SK-N-SH (cell line): Measurements from ENCODE around the gene TSPAN13. TPM values are rescaled to one million over a fixed set of nuclear protein-coding genes. Genes with fewer than 3 reads are reported as not detected.

Experiments used
- CTCF ChIA-PET: fragments of 300-600, 350-600 bp; formaldehyde crosslinking; extraction: SDS; loops from one replicate; lab custom pipeline; 2021; lab: Yijun Ruan, JAX
- POLR2A ChIA-PET: fragments of 350-600 bp; sonication (Branson Sonifier 250); formaldehyde crosslinking; extraction: SDS; loops from one replicate; lab custom pipeline; 2020; ENCODE audit warnings: antibody characterized with exemption, inconsistent platforms; lab: Yijun Ruan, JAX
- DNase-seq: peaks from one replicate; pipeline ENCODE4 v3.0.0; 2012
- H2AFZ ChIP-seq: fragments of 200-600 bp; sonication (generic); 2 replicates; pipeline ENCODE4 v1.8.1; 2016; ENCODE audit warnings: antibody characterized with exemption, mild to moderate bottlenecking, low read depth
- H3F3A ChIP-seq: fragments of 200-600 bp; sonication (generic); replicated peaks from 2 replicates; pipeline ENCODE3; 2016; ENCODE audit warnings: antibody characterized with exemption, mild to moderate bottlenecking; ENCODE audit not compliant: insufficient read depth
- H3K27ac ChIP-seq, 2 experiments: fragments of 200-500 bp in 1 of 2; fragments of 200-600 bp in 1 of 2; sonication (Bioruptor generic) in 1 of 2; sonication (generic), shearing (Covaris generic) in 1 of 2; 2 replicates each; pipeline versions ENCODE4 v1.5.1 to v1.6.1; 2014 to 2016; ENCODE audit warnings: low read depth in 2 of 2, inconsistent platforms in 1 of 2, low read length in 1 of 2, mild to moderate bottlenecking in 1 of 2, mixed read lengths in 1 of 2
- H3K27me3 ChIP-seq: fragments of 200-600 bp; sonication (generic), shearing (Covaris generic); 2 replicates; pipeline ENCODE4 v1.6.1; 2016; ENCODE audit warnings: mixed run types; ENCODE audit not compliant: insufficient read depth
- H3K36me3 ChIP-seq, 2 experiments: fragments of 200-500 bp in 1 of 2; fragments of 200-600 bp in 1 of 2; sonication (Bioruptor generic) in 1 of 2; sonication (generic) in 1 of 2; replicated peaks in 1 of 2; 2 replicates each; pipeline versions ENCODE3 to v1.5.1; 2014 to 2016; ENCODE audit warnings: low read length in 1 of 2, mild to moderate bottlenecking in 1 of 2; ENCODE audit not compliant: insufficient read depth in 2 of 2, control insufficient read depth in 1 of 2
- H3K4me1 ChIP-seq, 2 experiments: fragments of 200-500 bp in 1 of 2; fragments of 200-600 bp in 1 of 2; sonication (Bioruptor generic) in 1 of 2; sonication (generic), shearing (Covaris generic) in 1 of 2; 2 replicates each; pipeline versions ENCODE4 v1.5.1 to v1.6.1; 2014 to 2016; ENCODE audit warnings: low read depth in 1 of 2, low read length in 1 of 2, mixed run types in 1 of 2; ENCODE audit not compliant: insufficient read depth in 2 of 2, control insufficient read depth in 1 of 2
- H3K4me2 ChIP-seq: fragments of 200-600 bp; sonication (generic), shearing (Covaris generic); 2 replicates; pipeline ENCODE4 v1.6.1; 2017; ENCODE audit warnings: mixed run types
- H3K4me3 ChIP-seq, 2 experiments: fragments of 200-500 bp in 1 of 2; fragments of 200-600 bp in 1 of 2; sonication (Bioruptor generic) in 1 of 2; sonication (generic), shearing (Covaris generic) in 1 of 2; 2 replicates each; pipeline versions ENCODE4 v1.5.1 to v1.8.1; 2014 to 2016; ENCODE audit warnings: low read depth in 2 of 2, inconsistent platforms in 1 of 2, low read length in 1 of 2, mild to moderate bottlenecking in 1 of 2, mixed read lengths in 1 of 2, moderate library complexity in 1 of 2
- H3K79me2 ChIP-seq: fragments of 200-600 bp; sonication (generic); 2 replicates; pipeline ENCODE4 v1.8.1; 2017; ENCODE audit warnings: mild to moderate bottlenecking; ENCODE audit not compliant: insufficient read depth
- H3K9ac ChIP-seq: fragments of 200-600 bp; sonication (generic); 2 replicates; pipeline ENCODE4 v1.6.1; 2017; ENCODE audit warnings: mixed run types
- H3K9me2 ChIP-seq: fragments of 200-600 bp; sonication (generic); 2 replicates; pipeline ENCODE4 v1.6.1; 2017; ENCODE audit warnings: mixed run types
- H3K9me3 ChIP-seq: fragments of 200-600 bp; sonication (generic); 2 replicates; pipeline ENCODE4 v1.6.1; 2017; ENCODE audit warnings: mixed run types, mild to moderate bottlenecking, moderate library complexity
- H4K20me1 ChIP-seq: fragments of 200-600 bp; sonication (generic); 2 replicates; pipeline ENCODE4 v1.6.1; 2017; ENCODE audit warnings: mild to moderate bottlenecking, mixed run types; ENCODE audit not compliant: insufficient read depth
- CHD2 ChIP-seq: fragments of 150-350 bp; IDR thresholded peaks from 2 replicates; pipeline ENCODE4 v1.6.1; 2018; ENCODE audit warnings: low read length; ENCODE audit not compliant: partially characterized antibody
- EP300 ChIP-seq, 2 experiments: IDR thresholded peaks; 2 replicates each; pipeline versions ENCODE4 v1.4.0 to v1.6.1; 2012; ENCODE audit warnings: borderline replicate concordance in 1 of 2, low read depth in 1 of 2, low read length in 1 of 2
- FOXJ3 ChIP-seq: sonication (generic); formaldehyde crosslinking; IDR thresholded peaks from 2 replicates; pipeline ENCODE4 v1.5.1; 2020; ENCODE audit warnings: mild to moderate bottlenecking, missing genetic modification reagents
- MXI1 ChIP-seq: IDR thresholded peaks from 2 replicates; pipeline ENCODE4 v1.6.1; 2012; ENCODE audit warnings: mild to moderate bottlenecking, low read depth, low read length, improper control_type of control experiment
- NFIC ChIP-seq: IDR thresholded peaks from 2 replicates; pipeline ENCODE4 v1.4.0; 2012; ENCODE audit warnings: borderline replicate concordance
- RCOR1 ChIP-seq: fragments of 150-350 bp; IDR thresholded peaks from 2 replicates; pipeline ENCODE4 v1.6.1; 2017; ENCODE audit warnings: antibody characterized with exemption, low read length
- RFX5 ChIP-seq: IDR thresholded peaks from 2 replicates; pipeline ENCODE4 v1.6.1; 2012; ENCODE audit warnings: mild to moderate bottlenecking, improper control_type of control experiment, low read length
- SIN3A ChIP-seq: IDR thresholded peaks from 2 replicates; pipeline ENCODE4 v1.6.1; 2012; ENCODE audit warnings: low read depth, mild to moderate bottlenecking, low read length, moderate library complexity, borderline replicate concordance
- TCF12 ChIP-seq: IDR thresholded peaks from 2 replicates; pipeline ENCODE4 v1.4.0; 2012
- TEAD4 ChIP-seq: IDR thresholded peaks from 2 replicates; pipeline ENCODE4 v1.4.0; 2012; ENCODE audit warnings: mild to moderate bottlenecking, borderline replicate concordance; ENCODE audit not compliant: insufficient read depth
- YY1 ChIP-seq: IDR thresholded peaks from 2 replicates; pipeline ENCODE4 v1.4.0; 2012; ENCODE audit warnings: low read depth, mild to moderate bottlenecking
- WGBS: methylation state at CpG from one replicate; pipeline ENCODE4 v1.1.6; 2017; ENCODE audit warnings: low lambda C conversion rate; 5-methylcytosine and 5-hydroxymethylcytosine counted together
- polyA plus RNA-seq, 3 experiments: library from polyadenylated mRNA; depleted of rRNA; stranded (reverse); fragments of >200 nt; gene quantifications; 2 replicates each; pipeline ENCODE4 v1.2.3, GENCODE V29; 2012
- TF ChIP-seq, protein P1 (sequence below): IDR thresholded peaks from 2 replicates; pipeline ENCODE4 v1.6.1; 2012; ENCODE audit warnings: mild to moderate bottlenecking, low read depth, low read length, moderate library complexity
- TF ChIP-seq, protein P2 (sequence below): IDR thresholded peaks from 2 replicates; pipeline ENCODE4 v1.4.0; 2012; ENCODE audit warnings: low read depth
- TF ChIP-seq, protein P3 (sequence below): IDR thresholded peaks from 2 replicates; pipeline ENCODE4; 2012
- TF ChIP-seq, protein P4 (sequence below): fragments of 150-350 bp; IDR thresholded peaks from 2 replicates; pipeline ENCODE4 v1.6.1; 2016; ENCODE audit warnings: mild to moderate bottlenecking, low read depth, low read length

The TSPAN13 gene
- polyA plus RNA-seq, 1 of the 3 experiments (the other 2 are of a cell fraction): 0.26 TPM

DNA sequence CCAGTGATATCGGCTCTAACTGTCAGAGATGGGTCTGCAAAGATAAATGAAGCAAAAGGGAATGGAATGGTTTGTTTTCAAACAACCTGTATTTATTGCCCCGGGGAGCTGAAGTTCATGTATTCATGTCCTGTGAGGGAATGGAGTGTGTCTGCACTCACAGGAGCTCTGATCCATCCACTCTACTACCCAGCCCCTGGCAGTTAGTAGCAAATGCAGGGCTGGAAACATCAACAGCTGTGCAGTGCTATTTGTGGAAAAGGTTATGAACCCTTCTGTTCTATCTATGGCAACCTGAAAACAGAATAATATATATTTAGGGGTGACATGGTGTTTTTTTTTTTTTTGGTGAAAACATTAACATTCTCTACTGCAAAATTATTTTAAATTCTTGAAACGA lies 41.4 kb downstream of the TSPAN13 start:
- no peak for TF ChIP-seq RFX5
- TF ChIP-seq CHD2: no peak
- H3K9ac ChIP-seq: no peak overlapping the region
- no peak overlapping the region for H2AFZ ChIP-seq
- no peak overlapping the region for H3K4me2 ChIP-seq
- no peaks in the 10 kb centered on the region for H3F3A ChIP-seq
- no peaks in the 10 kb centered on the region for H3K9me2 ChIP-seq
- H3K4me3 ChIP-seq: no peak overlapping the region
- no peak overlapping the region for H3K27ac ChIP-seq
- H3K9me3 ChIP-seq: no peaks in the 10 kb centered on the region
- DNase-seq: peak; percentile 20
- H4K20me1 ChIP-seq: no peaks in the 10 kb centered on the region
- peaks cover 0 to 14% of the 10 kb centered on the region in 2 experiments; a peak in 2 of 4 replicates for H3K4me1 ChIP-seq
- peaks cover 4% of the 10 kb centered on the region; the same call in 1 of the 2 replicates for H3K27me3 ChIP-seq
- ChIA-PET POLR2A (no interaction called here), CTCF (interaction anchor here (1.1 kb wide), 1 partner anchor 123 kb away, joined by 3 read pairs; no protein-coding TSS in a partner anchor)
- 51% methylated on average over 3 of the region's 3 CpGs for WGBS
- no peaks in the 10 kb centered on the region for H3K79me2 ChIP-seq
- no peaks in the 10 kb centered on the region for H3K36me3 ChIP-seq

DNA sequence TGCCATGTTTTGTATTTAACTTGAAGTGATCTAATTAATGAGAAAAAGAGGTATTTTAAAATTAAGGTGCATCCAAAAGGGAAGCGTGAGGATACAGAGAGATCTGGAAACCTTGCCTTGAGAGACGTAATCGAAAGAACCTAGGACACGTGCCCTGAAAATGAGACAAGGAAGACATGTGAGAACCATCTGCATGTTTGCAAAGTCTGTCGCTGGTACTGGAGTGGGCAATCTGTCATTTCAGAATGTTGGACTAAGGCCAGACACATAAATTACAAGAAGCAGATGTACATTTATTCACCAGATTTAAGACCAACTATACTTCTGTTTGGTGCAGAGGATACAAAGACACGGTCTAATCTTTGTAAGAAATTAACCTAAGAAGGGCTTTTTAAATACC lies 42.1 kb downstream of the TSPAN13 start:
- Histone ChIP-seq H3K9ac (no peak overlapping the region), H4K20me1 (no peaks in the 10 kb centered on the region), H3K27ac (no peak overlapping the region), H3K36me3 (no peaks in the 10 kb centered on the region), H3K27me3 (peaks cover 4% of the 10 kb centered on the region; the same call in 1 of the 2 replicates), H3F3A (no peaks in the 10 kb centered on the region), H3K4me3 (no peak overlapping the region; a peak in 1 of 4 replicates), H3K4me2 (no peak overlapping the region), H3K79me2 (no peaks in the 10 kb centered on the region), H3K9me2 (no peaks in the 10 kb centered on the region), H2AFZ (no peak overlapping the region), H3K4me1 (peaks cover 0 to 14% of the 10 kb centered on the region in 2 experiments; a peak in 2 of 4 replicates), H3K9me3 (no peaks in the 10 kb centered on the region)
- CTCF ChIA-PET: interaction anchor here (0.8 to 1.1 kb wide), 2 partner anchors 122 to 123 kb away, joined by 3 read pairs; no protein-coding TSS in a partner anchor
- POLR2A ChIA-PET: no interaction called here
- DNase-seq: peak; percentile 63
- 11% methylated on average over 6 of the region's 6 CpGs for WGBS
- no peak for TF ChIP-seq NFIC
- no peak for TF ChIP-seq FOXJ3 (CRISPR knock-in tag)
- no peak for TF ChIP-seq TEAD4
- 0 out of 2 replicates have a peak, but pooled peaks have one; percentile 41 for TF ChIP-seq SIN3A
- TF ChIP-seq RCOR1: 0 out of 2 replicates have a peak, but pooled peaks have one; percentile 22
- TF ChIP-seq, protein P1, sequence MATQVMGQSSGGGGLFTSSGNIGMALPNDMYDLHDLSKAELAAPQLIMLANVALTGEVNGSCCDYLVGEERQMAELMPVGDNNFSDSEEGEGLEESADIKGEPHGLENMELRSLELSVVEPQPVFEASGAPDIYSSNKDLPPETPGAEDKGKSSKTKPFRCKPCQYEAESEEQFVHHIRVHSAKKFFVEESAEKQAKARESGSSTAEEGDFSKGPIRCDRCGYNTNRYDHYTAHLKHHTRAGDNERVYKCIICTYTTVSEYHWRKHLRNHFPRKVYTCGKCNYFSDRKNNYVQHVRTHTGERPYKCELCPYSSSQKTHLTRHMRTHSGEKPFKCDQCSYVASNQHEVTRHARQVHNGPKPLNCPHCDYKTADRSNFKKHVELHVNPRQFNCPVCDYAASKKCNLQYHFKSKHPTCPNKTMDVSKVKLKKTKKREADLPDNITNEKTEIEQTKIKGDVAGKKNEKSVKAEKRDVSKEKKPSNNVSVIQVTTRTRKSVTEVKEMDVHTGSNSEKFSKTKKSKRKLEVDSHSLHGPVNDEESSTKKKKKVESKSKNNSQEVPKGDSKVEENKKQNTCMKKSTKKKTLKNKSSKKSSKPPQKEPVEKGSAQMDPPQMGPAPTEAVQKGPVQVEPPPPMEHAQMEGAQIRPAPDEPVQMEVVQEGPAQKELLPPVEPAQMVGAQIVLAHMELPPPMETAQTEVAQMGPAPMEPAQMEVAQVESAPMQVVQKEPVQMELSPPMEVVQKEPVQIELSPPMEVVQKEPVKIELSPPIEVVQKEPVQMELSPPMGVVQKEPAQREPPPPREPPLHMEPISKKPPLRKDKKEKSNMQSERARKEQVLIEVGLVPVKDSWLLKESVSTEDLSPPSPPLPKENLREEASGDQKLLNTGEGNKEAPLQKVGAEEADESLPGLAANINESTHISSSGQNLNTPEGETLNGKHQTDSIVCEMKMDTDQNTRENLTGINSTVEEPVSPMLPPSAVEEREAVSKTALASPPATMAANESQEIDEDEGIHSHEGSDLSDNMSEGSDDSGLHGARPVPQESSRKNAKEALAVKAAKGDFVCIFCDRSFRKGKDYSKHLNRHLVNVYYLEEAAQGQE: no peak
- TF ChIP-seq, protein P2, sequence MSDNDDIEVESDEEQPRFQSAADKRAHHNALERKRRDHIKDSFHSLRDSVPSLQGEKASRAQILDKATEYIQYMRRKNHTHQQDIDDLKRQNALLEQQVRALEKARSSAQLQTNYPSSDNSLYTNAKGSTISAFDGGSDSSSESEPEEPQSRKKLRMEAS: 0 out of 2 replicates have a peak, but pooled peaks have one; percentile 10
- peak; percentile 34 for TF ChIP-seq CHD2
- peak in 1 of 2 experiments; percentile 82; a peak in 2 of 4 replicates for TF ChIP-seq EP300 (IDR thresholded peaks at IDR 0.05; ENCODE audit: borderline replicate concordance in 1 of 2, low read depth in 1 of 2, low read length in 1 of 2)
- no peak for TF ChIP-seq YY1
- TF ChIP-seq MXI1: peak; percentile 97
- TF ChIP-seq, protein P3, sequence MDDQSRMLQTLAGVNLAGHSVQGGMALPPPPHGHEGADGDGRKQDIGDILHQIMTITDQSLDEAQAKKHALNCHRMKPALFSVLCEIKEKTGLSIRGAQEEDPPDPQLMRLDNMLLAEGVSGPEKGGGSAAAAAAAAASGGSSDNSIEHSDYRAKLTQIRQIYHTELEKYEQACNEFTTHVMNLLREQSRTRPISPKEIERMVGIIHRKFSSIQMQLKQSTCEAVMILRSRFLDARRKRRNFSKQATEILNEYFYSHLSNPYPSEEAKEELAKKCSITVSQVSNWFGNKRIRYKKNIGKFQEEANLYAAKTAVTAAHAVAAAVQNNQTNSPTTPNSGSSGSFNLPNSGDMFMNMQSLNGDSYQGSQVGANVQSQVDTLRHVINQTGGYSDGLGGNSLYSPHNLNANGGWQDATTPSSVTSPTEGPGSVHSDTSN: peak; percentile 68
- TF ChIP-seq, protein P4, sequence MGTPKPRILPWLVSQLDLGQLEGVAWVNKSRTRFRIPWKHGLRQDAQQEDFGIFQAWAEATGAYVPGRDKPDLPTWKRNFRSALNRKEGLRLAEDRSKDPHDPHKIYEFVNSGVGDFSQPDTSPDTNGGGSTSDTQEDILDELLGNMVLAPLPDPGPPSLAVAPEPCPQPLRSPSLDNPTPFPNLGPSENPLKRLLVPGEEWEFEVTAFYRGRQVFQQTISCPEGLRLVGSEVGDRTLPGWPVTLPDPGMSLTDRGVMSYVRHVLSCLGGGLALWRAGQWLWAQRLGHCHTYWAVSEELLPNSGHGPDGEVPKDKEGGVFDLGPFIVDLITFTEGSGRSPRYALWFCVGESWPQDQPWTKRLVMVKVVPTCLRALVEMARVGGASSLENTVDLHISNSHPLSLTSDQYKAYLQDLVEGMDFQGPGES: no peak
- TF ChIP-seq TCF12: peak; percentile 62; the same call in 1 of the 2 replicates
